HG02938 (cell line): ENCODE data around the gene ARHGAP26.

Experiments used
- ATAC-seq: cut with Tn5 transposase; IDR thresholded peaks from one replicate; pipeline ENCODE4 v1.9.1; 2021; ENCODE audit warnings: mild to moderate bottlenecking, moderate library complexity; ENCODE audit not compliant: unreplicated experiment

The ARHGAP26 gene

DNA sequence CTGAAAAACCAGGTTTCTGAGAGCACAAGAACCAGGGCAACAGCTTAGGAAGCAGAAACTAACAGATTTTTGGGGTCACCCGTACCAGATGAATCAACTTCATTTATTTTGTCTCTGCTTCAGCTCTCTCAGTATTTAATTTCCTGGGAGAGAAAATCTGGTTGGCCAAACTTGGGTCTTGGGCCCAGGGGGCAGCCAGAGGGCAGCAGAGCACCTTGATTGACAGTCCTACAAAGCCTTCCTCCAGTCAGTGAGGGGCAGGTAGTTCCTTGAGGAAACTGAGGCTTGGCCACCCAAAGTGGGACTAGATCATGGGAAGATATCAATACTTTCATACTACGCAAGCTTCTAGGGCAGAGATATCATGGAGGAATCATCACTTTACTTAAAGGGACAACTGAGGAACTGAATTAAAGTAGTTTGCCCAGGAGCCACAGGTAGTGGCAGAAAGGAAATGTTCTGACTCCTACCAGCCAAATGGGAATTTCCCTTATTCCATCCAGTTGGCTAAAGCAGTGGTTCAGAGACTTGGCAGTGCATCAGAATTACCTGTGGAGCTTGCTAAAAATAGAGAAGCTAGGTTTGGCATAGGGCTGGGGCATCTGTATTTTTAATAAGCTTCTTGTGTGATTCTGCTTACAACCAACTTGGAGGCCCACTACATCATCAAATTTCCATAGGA lies 21.5 kb upstream of the ARHGAP26 start:
- no peak for ATAC-seq

DNA sequence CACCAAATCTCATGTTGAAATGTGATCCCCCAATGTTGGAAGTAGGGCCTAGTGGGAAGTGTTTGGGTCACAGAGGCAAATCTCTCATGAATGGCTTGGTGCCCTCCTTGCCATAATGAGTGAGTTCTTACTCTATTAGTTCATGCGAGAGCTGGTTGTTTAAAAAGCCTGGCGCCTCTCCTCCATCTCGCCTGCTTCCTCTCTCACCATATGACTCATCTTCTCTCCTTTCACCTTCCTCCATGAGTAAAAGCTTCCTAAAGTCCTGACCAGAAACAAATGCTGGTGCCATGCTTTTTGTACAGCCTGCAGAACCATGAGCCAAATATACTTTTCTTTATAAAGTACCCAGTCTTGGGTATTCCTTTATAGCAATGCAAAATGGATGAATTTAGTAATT lies 20.9 kb upstream of the ARHGAP26 start:
- no peak for ATAC-seq

DNA sequence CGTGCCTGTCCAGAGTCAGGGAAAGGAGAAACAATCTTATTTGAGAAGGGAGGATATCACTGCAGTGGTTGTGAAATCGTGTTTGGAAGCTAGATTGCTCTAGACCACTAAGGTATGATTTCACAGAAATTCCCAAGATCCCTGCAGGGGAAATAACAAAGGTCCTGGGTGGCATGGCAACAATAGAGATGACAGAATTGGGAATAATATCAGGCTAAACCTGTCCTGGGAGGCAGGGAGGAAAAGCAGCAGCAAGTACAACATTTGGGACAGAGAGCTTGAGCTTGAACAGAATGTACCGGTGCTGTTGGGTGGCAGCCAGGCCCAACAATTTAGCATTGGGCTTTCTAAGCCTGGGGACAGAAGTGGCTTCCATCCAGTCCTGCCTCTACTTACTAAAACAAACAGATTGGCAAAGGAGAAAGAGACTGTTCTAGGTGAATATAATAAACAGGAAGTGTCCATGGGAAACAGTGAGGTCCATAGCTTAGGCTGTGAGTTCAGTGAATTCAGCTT lies 17.0 kb upstream of the ARHGAP26 start:
- no peak for ATAC-seq

DNA sequence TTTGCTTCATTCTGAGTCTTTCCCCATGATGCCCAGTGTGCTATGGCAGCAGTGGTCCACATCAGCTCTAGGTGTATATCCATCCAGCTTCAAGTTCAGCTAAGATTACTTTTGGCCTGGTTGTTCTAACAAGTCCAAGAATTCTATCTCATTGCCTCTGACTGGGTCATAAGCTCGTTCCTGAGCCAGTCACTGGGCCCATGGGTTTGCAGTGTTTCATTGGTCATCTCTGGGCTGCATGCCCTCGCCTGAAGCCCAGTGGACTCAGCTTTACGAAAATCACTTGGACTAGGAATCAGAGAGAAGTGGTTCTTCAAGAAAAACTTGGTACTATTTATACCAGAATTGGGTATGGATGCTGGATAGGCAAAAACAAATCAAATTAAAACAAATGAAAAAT lies 16.1 kb upstream of the ARHGAP26 start:
- ATAC-seq = no peak

DNA sequence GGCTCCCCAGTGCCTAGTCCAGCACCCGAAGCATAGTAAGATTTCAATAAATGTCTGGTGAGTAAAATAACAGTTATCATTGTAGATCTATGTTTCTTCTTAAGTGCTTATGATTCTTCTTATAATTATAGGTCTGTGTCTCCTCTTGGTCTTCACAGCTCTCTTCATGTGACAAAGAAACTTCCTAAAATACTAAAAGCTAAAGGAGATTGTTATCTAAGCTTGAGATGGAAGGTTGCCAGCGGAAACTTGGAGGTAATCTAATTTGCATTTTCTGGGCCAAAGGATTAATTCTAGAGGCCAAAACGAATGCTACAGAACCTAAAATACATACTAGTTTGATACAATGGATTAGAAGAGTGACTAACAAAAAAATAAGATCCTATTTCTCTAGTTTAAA lies 13.6 kb upstream of the ARHGAP26 start:
- ATAC-seq = no peak

DNA sequence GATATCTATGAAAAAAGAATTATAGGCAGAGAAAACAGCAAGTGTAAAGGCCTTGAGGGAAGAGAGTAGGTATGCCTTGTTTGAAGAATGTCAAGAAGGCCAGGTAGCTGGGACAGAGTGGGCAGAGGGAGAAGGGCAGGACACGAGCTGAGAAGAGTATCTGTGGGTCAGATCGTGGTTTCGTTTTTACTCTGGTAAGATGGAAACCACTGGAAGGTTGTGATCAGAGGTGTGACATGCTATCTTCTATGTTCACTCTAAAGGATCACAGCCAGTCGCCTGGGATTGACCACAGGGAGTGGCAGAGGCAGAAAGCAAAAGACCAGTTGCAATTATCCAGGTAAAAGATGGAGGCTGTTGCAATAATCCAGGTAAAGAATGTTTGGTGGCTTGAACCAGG lies 12.6 kb upstream of the ARHGAP26 start:
- ATAC-seq = no peak

DNA sequence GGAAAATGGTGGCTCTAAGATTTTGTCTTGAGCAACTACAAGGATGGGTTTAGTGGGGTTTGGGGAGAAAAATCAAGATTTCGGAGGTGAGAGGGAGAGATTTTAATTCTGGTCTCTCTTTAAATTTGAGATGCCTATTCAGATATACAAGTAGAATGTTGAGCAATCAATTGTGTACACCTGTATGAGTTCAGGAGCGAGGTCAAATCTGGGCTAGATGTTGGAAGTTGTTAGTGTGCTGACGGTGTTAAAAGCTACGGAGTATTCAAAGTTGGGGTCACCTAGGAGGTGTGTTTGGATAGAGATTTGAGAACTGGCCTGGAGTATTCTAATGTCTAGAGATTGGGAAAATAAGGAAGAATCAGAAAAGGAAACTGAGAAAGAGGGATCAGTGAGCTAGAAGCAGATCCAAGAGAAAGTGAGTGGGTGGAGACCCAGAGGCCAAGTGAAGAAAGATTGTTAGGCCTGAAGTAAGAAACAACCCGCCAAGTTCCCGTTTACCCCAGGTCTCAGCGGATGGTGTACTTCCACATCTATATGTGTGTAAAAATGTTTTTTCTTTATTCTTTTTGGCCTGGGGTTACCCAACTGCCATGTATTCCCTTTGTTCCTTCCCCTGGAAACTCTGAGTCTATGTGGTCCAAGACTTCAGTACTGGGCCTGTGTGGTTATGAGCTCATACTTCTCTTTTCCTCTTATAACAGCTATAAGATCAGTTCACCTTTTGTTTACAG lies 11.9 kb upstream of the ARHGAP26 start:
- no peak for ATAC-seq

DNA sequence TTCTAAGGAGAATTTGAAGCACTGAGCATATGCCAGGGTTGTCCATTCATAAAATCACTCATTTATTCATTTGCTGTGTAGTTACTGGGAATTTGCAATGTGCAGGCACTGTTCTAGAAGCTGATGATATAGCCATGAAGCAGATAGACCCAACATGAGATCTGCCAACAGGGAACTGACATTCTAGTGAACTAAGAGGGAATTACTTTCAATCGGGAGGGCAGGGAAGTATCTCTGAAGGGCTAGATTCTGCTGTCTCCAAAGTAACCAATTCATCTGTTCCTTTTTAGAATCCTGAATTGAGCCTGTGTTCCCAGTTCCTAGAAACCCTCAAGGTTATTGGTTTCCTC lies 11.4 kb upstream of the ARHGAP26 start:
- ATAC-seq = no peak

DNA sequence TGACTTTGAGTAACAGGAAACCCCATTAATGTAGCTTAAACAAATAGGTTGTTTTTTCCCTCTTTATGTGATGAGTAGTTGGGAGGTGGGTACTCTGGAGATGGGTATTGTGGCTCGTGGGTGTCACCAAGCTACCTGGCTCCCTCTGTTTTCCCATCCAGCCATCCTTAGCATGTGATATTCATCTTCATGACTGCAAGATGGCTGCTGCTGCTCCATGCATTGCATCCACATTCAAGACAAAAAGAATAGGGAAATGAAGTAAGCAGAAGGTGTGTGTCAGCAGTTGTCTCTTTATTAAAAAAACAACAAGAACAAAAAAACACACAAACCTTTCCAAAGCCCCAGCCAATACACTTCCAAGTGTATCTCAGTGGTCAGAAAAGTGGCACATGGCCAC lies 6.5 kb upstream of the ARHGAP26 start:
- no peak for ATAC-seq

DNA sequence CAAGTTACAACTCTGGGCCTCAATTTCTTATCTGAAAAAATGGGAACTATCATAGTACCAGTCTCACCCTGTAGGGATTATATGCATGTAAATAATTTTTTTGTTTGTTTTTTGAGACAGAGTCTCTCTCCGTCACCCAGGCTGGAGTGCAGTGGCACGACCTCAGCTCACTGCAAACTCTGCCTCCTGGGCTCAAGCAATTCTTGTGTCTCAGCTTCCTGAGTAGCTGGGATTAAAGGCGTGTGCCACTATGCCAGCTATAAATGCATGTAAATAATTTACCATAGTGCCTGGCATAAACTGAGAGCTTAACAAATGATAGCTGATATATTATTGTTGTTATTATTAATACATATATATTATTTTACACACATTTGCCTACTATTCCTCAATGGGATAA lies 3.0 kb upstream of the ARHGAP26 start:
- no peak for ATAC-seq

DNA sequence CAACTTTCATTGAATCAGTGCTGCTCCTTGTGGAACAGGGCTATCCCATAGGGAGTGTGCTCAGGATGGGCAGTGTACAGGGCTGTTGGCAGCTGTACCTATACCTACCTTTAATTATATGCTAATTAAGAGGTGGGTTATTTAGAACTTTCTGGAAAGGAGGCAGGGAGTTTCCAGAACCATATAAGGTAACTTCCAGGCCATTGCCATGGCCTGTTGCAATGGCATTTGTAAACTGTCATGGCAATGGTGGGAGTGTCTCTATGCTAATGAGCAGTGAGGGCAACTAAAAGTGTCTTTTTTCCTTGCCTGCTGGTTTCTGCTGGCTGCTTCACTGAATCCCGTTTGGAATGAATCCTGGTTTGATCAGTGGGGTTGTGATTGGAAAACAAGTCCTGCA lies 2.3 kb upstream of the ARHGAP26 start:
- ATAC-seq = no peak

DNA sequence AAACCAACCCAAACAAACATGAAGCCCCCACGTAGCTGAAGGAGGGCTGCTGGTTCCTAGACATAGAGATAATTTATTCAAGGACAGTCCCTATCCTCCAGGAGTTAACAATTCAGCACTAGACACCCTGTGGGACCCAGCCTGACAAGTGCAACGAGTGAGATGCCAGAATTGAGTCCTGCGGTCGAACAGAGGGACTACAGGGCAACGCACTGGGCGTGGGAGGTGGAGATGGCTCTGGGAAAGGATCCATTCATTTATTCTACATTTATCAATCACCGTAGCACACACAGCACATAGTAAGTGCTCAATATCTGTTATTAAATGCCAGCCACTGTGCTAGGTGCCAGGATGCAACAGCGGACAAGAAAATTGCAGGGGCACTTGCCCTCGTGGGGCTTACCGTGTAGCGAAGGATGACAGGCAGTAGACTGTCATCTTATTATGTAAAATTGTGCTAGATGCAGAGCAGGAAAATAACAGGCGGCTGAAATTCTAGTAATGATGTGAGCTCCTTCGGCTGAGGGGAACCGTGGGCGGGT lies 855 bp upstream of the ARHGAP26 start:
- no peak for ATAC-seq

DNA sequence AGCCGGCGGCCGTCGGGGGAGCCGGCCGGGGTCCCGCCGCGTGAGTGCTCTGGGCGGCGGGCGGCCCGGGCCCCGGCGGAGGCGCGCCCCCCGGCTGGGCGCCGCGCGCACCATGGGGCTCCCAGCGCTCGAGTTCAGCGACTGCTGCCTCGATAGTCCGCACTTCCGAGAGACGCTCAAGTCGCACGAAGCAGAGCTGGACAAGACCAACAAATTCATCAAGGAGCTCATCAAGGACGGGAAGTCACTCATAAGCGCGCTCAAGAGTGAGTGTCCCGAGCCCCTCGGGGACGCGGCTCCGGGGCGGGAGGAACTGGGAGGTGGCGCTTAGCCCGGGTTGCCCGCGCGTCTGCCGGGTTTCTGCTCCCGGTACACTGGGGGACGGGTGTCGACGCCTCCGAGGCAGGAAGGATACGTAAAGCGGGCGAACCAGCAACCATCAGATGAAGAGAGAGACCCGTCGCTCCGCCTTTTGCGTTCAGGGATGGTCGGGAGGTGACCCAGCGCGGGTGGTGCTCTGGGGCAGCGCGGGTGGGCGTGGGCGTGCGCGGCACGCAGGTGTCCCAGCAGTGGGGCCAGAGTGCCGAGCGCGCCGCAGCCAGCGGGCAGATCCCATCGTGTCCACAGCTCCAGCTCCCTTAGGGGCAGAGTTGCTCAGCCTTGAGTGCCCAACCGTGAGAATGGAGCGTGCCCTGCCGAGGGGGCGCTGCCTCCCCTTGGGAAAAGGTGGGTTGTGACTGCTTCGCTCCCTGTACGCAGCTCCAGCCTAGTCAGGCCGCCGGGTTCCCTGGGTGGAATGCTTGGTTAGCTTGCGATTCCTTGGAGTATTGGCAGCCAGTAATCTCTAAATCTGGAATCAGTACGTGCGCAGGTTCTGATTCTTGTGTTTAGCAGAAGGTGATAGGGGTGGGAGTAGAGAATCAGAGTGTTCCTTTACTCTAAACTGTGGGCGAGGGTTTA lies 753 bp downstream of the ARHGAP26 start:
- ATAC-seq = peak; percentile 26

DNA sequence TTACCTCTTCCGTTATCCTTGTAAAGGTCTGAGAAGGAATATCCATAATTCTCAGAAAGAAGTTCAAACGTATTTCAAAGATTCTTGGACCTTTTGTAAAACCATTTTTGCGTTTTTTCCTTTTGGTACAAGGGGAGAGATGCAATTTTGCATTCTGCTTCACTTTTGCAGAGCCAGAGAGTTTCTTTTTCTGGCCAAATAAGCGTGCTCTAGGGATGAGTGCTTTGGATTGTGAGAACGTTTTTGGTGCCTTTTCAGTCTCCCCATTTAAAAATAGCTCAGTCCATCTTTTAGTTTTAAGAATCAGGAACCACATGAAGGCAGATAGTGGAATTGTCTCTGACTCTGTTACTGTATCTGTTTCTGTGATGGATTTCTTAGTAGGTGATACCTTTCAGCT lies 1.5 kb downstream of the ARHGAP26 start:
- ATAC-seq = no peak

DNA sequence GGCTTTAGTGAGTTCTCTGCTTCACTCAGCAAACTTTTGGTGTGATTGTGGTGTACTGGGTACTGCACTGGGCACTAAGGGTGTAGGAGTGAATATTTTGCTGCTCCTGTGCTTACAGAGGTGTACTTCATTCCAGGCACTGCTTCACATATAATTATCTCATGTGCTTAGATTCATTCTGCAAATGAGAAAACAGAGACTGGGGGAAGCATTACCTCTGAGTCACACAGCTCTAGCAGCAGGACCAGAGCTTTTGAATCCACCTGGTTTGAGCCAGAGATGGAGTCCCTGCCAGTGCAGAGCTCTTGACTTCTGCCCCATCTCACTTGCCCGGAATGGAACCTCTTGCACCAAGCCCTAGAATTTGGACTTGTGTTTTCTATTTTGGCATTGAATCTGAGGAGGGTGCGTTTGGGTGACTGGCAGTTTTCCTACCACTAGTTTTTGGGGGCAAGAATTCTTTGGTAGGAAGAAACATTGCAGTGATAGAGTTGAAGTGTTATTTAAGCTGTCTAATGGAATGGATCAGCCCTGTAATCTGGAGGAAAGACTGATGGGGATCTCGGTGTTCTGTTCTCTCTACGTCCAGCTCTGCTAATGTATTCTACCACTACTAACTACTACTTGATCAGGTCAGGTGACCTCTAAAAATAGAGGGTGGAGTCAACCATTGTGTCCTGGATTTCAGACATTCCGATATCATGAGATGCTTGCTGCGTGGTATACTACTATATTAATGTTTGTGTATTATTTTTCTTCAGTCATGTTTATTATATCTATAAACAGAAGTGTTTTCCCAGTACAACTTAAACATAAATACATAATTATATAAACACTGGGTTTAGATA lies 2.5 kb downstream of the ARHGAP26 start:
- ATAC-seq = no peak

DNA sequence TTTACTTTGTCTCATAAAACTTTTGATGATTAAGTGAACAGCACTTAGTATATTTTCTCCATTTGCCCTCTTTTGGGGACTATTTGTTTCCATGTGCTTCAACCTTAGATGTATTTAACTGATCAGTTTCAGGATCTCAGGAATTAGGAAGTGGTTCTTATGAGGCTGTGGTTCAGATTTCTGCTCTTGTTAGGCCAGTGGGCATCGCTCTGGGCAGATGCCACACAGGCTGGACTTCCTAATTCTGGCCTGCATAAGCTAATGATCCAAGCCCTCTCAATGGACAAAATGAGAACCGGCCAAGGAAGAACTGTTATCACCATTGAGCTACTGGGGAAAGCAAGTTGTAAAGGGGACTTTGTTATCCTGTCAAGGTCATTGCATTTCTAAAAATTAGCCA lies 6.9 kb downstream of the ARHGAP26 start:
- no peak for ATAC-seq

DNA sequence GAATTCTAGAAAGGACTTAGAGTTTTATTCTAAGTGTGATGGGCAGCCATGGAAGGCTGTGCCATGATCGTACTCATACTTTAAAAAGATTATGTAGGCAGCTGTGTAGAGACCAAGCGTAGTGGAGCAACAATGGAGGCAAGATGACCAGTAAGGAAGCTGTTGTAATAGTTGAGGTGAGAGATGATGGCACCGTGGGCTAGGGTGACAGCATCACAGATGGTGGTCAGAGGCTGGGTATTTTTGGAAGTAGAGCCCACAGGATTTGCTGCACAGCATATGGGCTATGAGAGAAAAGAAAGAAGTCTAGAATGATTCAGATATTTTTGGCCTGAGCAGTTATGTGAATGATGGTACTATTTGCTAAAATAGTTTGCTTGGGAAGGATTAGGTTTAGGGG lies 7.7 kb downstream of the ARHGAP26 start:
- ATAC-seq = no peak

DNA sequence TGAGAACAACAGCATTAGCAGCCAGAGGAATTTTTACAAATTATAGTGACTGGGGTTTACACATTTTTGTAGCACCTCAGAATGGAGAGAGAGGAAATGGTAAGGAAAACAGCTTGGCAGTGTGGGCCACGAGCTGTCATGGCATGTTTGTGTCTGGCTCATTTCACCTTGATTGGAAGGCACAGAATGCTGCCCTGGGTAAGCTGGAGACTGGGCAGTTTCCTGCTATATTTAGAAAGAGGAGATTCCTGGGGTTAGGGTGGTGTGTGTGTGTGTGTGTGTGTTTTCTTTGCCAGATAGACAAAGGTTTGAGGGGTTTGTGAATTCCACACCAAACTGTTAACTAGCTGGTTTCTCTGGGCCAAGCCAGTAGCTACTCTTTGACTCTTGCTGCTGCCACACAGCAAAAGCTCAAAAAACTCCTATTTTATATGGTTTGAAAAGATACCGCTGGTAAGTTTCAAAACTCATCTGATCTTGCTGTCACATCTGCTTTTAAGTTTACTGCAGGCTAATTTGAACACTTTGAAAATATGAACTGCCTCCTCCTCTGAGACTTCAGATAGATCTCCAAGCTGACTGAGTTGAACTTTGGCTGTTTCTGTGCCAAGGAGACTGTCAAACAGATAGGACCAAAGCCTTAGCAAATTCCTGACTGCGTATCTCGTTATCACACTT lies 9.1 kb downstream of the ARHGAP26 start:
- ATAC-seq = no peak

DNA sequence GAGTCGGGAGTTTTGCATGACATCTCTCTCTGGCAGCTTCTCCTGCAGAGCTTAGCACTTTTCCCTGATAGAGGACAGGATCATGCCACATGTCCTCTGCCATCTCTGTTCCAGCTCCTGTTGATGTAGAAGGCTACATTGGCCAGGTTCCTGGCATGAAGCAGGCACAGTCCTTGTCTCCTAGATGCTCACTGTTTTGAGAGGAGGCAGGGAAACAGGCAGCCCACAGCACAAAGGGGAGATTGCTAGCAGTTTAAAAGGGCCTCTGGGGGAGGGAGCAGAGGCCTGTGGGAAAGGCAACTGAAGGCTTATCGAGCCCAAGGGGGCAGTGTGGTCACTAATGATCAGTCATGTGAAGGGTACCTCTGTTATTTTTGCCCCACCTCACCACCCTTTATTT lies 10.7 kb downstream of the ARHGAP26 start:
- no peak for ATAC-seq
